Ramos (cell line): ENCODE measurements around the gene RIOK3.

Experiments used
- in situ Hi-C: fragments of 300-500 bp; cut with MboI; formaldehyde crosslinking; loops from one replicate; pipeline ENCODE4 v1.14.3; 2022; ENCODE audit warnings: low sequenced_read_pairs; ENCODE audit not compliant: unreplicated experiment

The RIOK3 gene

DNA sequence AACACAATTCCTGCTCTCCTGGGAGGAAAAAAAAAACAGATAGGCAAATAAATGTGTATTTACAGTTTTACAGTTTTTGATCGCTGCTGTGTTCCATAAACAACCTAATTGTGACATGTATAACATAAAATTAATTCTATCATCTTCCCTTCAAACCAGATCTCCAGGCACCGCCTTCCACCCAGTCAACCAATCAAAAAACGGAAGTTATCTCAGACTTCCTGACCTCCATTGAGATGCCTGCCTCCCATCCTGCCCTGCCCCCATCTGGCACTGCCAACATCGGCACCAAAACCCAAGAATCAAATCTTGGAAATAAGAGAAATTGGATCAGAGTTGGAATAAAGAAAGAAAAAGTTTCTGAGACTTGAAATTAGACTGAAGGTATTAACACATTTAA is 3.1 kb upstream of the RIOK3 start:
- in situ Hi-C loops, result no loop called here

DNA sequence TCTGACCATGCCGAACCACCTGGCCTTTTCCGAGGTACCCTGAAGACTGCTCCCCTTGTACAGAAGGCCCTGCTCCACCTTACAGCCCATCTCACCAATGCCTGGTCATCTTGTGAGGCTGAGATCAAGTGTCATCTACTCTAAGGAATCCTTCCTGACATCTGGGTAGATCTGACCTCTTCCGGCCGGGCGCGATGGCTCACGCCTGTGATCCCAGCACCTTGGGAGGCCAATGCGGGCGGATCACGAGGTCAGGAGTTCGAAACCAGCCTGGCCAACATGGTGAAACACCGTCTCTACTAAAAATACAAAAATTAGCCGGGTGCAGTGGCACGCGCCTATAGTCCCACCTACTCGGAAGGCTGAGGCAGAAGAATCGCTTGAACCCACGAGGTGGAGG is 2.1 kb upstream of the RIOK3 start:
- in situ Hi-C loops, result no loop called here

DNA sequence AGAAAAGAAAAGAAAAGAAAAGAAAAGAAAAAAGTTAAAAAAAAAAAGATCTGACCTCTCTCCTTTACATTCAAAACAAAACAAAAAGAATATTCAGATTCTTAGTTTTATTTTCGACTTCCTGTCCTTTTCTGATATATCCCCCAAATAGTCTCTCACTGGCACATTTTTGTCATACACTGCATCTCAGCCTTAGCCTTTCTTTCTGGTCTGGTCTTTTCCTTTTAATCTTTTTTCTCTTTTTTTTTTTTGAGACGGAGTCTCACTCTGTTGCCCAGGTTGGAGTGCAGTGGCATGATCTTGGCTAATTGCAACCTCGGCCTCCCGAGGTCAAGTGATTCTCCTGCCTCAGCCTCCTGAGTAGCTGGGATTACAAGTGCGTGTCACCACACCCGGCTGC is 1.6 kb upstream of the RIOK3 start:
- in situ Hi-C loops, result no loop called here

DNA sequence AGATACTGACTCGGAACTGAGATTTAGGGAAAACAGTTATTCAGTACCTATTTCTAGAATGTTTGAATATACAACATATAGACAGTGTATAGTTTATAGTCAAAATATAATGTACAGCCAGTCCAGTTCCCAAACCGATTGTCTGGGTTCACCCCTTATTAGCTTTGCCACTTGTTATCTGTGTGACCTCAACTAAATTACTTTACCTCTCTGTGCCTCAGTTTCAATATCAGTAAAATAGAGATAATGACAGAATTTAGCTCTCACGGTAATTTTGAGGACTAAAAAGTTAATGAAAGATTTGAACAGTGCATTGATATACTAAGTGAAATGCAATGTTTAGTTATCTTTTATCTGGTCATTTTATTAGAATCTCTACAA is 750 bp upstream of the RIOK3 start:
- in situ Hi-C loops, result no loop called here

DNA sequence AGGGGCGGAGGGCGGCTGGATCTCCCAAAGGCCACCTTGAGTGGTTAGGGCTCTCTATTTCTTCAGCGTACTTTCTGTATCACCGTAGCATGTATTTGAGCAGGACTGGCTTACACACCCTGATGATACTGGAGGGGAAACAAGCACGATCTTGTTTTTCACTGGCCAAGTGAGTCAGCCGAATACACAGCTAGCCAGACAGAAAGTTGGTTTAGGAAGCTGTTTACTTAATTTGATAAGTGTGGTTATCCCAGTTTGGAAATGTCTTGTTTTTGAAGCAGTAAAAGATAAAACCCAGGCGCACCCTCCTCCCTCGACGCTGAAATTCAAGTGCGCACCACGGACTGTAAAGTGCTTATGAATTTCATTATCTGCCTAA is 582 bp downstream of the RIOK3 start:
- in situ Hi-C loops, result no loop called here

DNA sequence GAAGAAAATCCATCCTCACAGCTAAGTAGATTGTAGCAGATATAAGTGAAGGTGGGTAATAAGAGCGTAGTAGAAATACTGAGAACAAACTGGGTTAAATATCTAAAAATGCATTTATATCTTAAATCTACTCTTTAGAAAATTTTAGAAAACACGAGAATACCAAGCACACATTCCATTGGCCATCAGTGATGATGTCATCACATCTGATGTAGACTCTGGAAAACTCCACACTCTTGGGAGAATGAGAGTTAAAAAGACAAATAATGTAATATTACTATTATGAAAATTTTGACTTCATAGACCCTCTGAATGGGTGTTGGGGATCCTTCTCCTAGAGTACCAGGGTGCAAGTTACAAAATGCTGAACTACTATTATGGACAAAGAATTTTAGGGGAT is 3.7 kb downstream of the RIOK3 start:
- in situ Hi-C loops, result no loop called here

DNA sequence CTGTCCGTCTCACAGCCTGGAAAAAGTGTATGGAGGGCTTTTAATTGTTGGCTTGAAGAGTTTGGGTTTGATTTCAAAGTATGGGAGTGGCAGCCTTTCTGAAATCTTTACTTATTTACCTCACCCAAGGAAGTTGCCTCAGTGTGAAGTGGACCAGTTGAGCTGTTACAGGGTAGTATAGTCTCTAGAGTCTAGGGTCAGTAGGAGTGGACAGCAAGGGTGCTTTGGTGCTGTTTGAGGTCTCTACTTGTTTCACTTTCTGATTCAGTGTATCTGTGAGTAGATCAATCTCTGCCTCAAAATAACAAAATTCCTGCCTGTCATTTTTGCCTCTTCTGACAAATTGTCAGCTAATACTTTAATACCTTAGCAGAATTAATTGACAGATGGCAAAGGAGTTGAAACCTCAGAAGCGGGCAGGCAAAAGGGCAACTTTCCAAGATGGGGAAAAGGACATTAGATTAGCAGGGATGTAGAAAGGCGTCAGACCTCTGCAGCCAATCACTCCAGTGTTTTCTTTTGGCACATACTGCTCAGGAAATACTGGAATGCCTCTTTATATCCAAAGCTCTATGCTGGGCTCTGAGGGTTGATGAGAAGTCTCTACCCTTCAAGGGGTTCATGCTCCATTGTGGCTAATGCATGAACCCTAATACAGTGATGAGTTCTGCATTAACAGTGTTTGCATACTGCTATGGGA is 5.9 kb downstream of the RIOK3 start:
- in situ Hi-C loops, result no loop called here

DNA sequence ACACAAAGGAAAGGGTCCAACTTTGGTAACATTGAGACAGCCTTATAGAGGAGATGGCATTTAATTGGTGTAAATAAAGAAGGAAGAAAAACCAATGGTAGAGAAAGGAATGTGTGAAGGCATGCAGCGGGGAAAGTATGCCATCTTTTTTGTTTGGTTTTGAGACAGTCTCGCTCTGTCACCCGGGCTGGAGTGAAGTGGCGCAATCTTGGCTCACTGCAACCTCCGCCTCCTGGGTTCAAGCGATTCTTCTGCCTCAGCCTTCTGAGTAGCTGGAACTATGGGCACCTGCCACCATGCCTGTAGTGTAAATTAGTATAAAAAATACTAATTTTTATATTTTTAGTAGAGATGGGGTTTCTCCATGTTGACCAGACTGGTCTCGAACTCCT is 6.4 kb downstream of the RIOK3 start:
- in situ Hi-C loops, result no loop called here

DNA sequence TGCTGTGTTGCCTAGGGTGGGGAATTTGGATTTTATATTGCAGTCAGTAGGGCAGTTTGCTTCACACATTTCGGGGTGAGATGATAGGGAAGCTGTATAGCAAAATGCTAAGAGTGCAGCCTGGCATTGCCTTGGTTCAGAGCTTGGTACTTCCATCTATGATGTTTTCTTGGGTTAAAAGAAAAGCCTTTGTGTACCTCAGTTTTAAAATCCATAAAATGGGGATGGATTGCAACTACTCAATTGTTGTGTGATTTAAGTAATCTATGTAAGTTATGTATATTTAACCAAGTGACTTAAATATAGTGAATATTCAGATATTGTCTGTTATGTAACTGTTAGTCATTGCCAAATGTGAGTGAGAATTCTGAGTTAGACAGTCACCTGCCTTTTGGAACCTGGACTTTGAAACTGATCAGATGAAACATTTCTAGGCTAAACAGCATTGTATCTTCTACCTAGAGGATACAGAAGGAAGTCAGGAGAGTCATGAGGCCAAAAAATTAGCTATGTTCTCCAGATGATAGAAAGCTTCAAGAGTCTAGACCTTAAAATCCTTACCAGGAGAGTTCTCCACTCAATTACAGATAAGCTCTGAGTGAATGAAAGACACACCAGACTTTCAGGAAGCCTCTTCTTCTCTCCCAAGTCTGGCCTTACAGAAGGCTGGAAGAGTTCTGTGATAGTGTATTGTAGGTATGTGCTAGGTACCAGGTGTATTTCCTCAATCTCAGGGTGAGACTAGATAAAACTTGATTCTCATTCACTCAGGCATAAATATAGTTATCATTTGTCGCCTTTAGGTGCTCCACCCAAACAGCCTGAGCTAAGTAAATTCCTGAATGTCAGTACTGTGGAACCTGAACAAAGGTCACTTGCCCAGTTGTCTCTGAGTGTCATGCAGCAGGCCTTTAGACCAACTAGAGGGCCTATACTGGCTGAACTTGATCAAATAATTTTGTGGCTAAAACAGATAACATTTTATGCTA is 7.5 kb downstream of the RIOK3 start:
- in situ Hi-C loops, result no loop called here

DNA sequence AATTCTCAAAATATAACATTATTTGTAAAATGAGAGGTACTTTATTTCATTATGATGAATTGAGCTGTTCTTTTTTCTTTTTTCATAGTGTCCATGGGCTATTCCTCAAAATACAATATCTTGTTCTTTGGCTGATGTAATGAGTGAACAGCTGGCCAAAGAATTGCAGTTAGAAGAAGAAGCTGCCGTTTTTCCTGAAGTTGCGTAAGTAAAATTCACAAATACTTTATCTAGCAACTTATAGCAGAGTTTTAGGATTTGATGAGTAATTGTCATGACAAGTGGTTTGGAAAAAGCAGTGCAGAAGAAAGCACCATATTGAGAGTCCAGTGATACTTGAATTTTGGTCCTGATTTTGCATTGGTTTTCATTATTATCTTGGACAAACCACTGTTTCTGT is 9.8 kb downstream of the RIOK3 start:
- in situ Hi-C loops, result no loop called here

DNA sequence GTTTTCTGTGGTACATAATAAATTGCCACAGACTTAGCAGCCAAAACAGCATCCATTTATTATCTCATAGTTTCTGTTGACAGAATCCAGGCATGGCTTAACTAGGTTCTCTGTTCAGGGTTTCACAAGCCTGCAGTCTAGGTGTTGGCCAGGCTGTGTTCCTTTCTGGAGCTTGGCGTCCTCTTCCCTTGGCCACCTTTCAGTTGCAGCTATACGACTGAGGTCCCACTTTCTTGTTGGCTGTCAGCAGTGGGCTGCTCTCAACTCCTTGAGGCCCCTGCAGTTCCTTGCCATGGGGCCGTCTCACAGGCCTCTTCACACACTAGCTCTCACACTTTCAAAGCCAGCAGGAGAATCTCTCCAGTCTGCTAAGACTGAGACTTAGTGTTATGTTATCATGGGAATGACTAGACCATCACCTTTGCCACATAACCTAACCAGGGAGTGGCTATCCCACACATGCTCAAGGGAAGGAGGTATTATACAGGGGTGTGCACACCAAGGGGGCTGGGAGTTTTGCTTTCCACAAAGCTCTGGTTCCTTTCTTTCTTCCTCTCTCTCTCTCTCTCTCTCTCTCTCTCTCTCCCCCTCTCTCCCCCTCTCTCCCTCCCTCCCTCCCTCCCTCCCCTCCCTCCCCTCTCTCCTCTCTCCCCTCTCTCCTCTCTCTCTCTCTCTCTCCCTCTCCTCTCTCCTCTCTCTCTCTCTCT is 15.8 kb downstream of the RIOK3 start:
- in situ Hi-C loops, result no loop called here

DNA sequence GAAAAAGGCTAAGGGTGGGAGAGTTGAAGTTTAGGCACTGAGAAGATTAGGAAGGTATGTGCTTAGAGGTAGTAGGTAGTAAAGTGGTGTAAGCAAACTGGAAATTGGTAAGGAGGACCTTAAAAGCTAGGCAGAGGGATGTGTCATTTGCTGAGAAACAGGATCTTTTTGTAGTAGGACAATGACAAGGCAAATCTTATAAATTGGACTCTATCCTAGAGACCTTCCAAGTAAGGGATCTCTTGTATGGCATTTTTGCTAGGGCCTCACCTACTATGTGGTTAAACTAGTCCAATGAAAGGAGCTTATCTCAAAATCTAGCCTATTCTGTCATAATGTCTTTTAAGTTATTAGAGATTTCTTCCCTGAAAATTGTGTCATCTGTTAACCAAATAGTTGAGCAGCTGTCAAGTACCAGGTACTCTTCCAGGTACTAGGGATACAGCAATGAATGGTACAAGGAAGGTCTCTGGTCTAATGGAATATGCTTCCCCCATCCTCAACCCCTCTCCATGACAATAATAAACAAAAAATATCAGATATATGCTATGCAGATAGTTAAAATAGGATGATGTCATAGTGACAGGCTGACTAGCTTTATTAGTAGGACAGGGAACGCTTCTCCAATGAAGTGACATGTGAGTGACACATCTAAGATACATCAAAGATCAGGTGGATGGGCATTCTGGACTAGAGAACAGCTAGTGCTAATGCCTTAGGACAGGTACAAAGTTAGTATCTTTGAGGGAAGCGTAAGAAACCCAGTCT is 17.7 kb downstream of the RIOK3 start:
- in situ Hi-C loops, result no loop called here

DNA sequence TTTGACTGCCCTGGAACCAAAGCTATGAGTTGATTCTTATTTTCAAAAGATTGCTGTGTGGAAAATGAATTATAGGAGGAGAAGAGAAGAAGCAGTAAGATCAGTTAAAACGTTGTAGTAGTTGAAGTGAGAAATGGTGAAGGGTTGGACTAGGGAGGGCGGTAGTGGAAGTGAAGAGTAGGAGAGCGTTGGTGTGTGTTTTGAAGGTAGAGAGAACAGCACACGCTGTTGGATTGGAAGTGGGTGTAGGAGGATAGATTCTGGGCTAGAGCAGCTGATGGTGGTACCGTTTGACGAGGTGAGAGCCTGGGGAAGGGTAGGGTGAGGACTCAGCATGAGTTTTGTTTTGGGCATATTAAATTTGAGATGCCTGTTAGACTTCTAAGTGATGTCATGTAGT is 18.4 kb downstream of the RIOK3 start:
- in situ Hi-C loops, result no loop called here

DNA sequence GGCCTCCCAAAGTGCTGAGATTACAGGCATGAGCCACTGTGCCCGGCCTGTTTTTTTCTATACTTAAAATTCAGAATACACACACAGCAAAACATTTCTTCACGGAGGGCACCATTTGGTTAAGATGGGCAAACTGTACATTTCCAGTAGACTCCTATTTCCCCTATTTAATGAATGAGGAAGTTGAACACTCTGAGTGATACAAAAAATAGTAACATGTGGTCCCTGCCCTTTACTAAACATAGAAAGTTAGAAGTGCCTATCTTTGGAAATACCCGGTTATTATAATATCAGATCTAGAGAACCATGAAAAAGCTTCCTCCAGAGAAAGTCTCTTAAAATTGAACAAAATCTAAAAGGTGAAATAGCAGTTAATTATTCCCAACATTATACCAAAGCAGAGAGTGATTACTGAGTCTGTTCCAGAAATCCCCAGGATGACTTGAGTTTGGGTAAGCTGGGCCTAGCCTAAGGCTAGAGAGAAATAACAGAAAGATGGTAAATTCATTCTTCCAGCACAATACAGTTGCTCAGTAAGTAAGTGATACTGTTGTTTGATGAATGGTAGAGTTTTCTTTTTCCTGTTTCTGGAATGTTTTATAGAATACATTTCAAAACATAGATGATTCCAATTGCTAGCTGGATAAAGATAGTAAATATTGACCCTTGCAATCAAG is 26.9 kb downstream of the RIOK3 start:
- in situ Hi-C loops, result loop anchor here (25.0 kb wide), 1 partner anchor 243 kb away; no protein-coding TSS in a partner anchor

DNA sequence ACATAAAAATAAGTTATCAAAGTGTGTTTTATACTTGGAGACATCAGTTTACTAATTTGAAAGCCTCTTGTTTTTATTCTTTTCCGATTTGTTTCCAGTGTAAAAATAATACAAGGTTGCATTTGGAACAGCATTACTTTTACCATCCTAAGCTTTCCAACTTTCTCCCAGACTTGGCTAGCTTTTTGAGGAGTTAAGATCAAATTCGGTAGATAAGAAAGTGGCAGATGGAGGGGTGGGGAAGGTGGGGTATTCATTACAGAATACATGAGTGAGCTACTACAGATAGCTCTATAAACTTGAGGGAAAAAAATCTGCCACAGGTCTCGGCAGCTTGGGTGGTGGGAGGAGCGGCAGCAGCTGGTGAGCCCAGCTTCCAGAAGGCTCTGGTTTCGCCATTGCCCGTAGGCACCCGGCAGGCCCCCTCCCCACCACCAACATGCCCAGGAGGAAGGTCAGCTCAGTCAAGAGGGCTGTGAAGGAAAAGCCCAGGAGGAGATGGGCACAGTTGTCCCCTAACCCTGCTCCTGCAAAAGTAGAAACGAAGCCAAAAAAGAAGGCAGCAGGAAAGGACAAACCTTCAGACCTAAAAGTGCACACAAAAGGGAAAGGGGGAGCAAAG is 31.6 kb downstream of the RIOK3 start:
- in situ Hi-C loops, result loop anchor here (25.0 kb wide), 1 partner anchor 247 kb away; no protein-coding TSS in a partner anchor

DNA sequence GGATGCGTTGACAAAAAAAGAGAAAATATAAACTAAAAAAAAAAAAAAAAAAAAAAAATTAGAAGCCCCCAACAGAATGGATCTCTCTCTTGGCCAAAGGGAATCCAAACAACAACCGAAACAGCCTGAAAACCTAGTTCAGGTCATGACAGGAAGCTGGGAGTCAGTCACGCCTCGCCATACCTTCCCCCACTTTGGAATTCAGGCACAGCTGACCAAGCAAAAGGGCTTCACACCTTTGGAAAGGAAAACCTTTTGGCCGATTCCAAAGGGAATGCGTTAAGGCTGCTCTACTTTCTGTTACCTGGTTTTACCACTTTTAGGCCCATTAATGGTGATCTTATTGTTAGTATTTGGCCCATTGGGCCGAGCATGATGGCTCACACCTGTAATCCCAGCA is 32.3 kb downstream of the RIOK3 start:
- in situ Hi-C loops, result loop anchor here (25.0 kb wide), 1 partner anchor 248 kb away; no protein-coding TSS in a partner anchor

DNA sequence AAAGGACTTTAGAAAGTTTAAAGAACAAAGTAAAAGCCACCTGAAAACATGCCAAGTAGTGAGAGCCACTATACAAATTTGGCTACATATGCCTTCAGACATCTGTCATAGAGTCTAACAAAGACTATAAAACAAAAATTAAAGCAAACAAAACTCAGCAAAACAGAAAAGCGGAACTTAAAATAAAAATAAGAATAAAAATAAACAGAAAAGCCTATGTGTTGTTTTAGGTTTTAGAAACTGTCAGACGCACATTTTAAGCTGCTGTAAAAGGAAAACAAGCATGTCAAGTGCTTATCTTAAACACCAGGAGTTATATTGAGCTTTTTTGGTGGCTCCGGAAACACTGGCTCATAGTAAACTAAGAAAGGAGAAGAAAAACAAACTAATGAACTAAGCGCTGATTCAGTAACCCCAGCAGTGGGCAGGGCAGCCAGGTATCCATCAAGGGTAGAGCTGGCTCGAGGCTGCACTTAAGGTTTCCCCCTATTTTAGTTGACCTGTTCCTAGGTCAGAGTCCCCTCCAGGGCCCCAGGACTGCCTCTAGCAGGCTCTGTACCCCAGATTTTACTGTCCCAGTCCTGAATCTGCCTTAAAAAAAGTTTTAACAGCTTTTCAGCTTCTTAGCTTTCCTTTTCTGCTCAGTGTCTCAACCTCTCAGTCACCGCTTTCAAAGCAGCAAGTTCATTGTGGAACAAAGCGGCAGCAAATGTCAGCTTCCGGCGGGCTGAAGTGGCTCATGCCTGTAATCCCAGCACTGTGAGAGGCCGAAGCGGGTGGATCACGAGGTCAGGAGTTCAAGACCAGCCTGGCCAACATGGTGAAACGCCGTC is 34.9 kb downstream of the RIOK3 start:
- in situ Hi-C loops, result loop anchor here (25.0 kb wide), 1 partner anchor 251 kb away; no protein-coding TSS in a partner anchor

DNA sequence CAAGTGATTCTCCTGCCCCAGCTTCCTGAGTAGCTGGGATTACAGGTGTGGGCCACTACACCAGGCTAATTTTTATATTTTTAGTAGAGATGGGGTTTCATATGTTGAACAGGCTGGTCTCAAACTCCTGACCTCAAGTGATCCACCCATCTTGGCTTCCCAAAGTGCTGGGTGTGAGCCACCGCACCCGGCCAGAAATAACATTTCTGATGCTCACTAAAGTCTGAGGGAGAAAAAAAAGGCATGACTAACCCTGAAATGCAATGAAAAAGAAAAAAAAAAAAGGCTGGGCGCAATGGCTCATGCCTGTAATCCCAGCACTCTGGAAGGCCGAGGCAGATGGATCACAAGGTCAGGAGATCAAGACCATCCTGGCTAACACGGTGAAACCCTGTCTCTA is 36.5 kb downstream of the RIOK3 start:
- in situ Hi-C loops, result loop anchor here (25.0 kb wide), 1 partner anchor 252 kb away; no protein-coding TSS in a partner anchor
